Measurements from ENCODE around the gene SLC11A2.

- TF ChIP-seq CTCF (IDR thresholded peaks at IDR 0.05), result no peak
- TF ChIP-seq EP300 (IDR thresholded peaks at IDR 0.05), result no peak
Observed at GRCh38 chr12:51021694-51022093, 4.5 kb downstream of the SLC11A2 start.
